ENCODE results near the gene LDLRAD3. TPM values are rescaled to one million over a fixed set of nuclear protein-coding genes. Genes with fewer than 3 reads are reported as not detected.

Gene LDLRAD3
- total and polyA plus RNA-seq, 10 donors, result 1.5 to 9.6 (median 8.1) TPM

GRCh38 chr11:36139767-36140166 is 195.9 kb downstream of the LDLRAD3 start:
- no peak overlapping the region for H3K27ac ChIP-seq
- no peak for TF ChIP-seq POLR2A (IDR thresholded peaks at IDR 0.05)
- TF ChIP-seq POLR2AphosphoS5 (IDR thresholded peaks at IDR 0.05), result no peak
- no peak for TF ChIP-seq CTCF (IDR thresholded peaks at IDR 0.05 in 8 of 11, conservative IDR thresholded peaks at IDR 0.05 in 3 of 11)
- H3K4me3 ChIP-seq, result no peak overlapping the region
- peaks cover 0 to 3% (median 0%) of the 10 kb centered on the region in 7 donors for H3K27me3 ChIP-seq (replicated peaks in 1 of 7)
- intact Hi-C loops (cut with DNase I; ENCODE audit: low total_unique reads), result loop anchor here (10.0 kb wide), 1 partner anchor 315 kb away; no protein-coding TSS in a partner anchor
- DNase-seq, result no peak
- WGBS, 5 donors, result 77 to 89% (median 83%) methylated on average over 3 of the region's 3 CpGs
- H3K4me1 ChIP-seq, result no peaks in the 10 kb centered on the region
- H3K9me3 ChIP-seq, result no peaks in the 10 kb centered on the region
- no peaks in the 10 kb centered on the region for H3K36me3 ChIP-seq

- Histone ChIP-seq H3K27ac (no peak overlapping the region), H3K4me1 (no peaks in the 10 kb centered on the region), H3K9me3 (no peaks in the 10 kb centered on the region), H3K4me3 (no peak overlapping the region), H3K27me3 (replicated peaks in 1 of 7) (no peaks in the 10 kb centered on the region), H3K36me3 (no peaks in the 10 kb centered on the region)
- 70 to 83% (median 74%) methylated on average over 12 of the region's 12 CpGs for WGBS, 5 donors
- no peak for DNase-seq
- intact Hi-C loops (cut with DNase I; ENCODE audit: low total_unique reads), result no loop called here
- TF ChIP-seq POLR2A (IDR thresholded peaks at IDR 0.05), result no peak
- no peak for TF ChIP-seq CTCF (IDR thresholded peaks at IDR 0.05 in 8 of 11, conservative IDR thresholded peaks at IDR 0.05 in 3 of 11)
- no peak for TF ChIP-seq POLR2AphosphoS5 (IDR thresholded peaks at IDR 0.05)
Measured at GRCh38 chr11:36141196-36141953, 197.5 kb downstream of the LDLRAD3 start.

GRCh38 chr11:36141956-36142355 is 198.1 kb downstream of the LDLRAD3 start:
- no peak overlapping the region for H3K4me3 ChIP-seq
- no peaks in the 10 kb centered on the region for H3K27me3 ChIP-seq (replicated peaks in 1 of 7)
- H3K4me1 ChIP-seq, result no peaks in the 10 kb centered on the region
- H3K9me3 ChIP-seq, result no peaks in the 10 kb centered on the region
- no peaks in the 10 kb centered on the region for H3K36me3 ChIP-seq
- TF ChIP-seq CTCF (IDR thresholded peaks at IDR 0.05 in 8 of 11, conservative IDR thresholded peaks at IDR 0.05 in 3 of 11) (no peak), POLR2AphosphoS5 (IDR thresholded peaks at IDR 0.05) (no peak), POLR2A (IDR thresholded peaks at IDR 0.05) (no peak)
- 73 to 91% (median 84%) methylated on average over 2 of the region's 2 CpGs for WGBS, 5 donors
- H3K27ac ChIP-seq, result no peak overlapping the region
- no peak for DNase-seq
- intact Hi-C loops (cut with DNase I; ENCODE audit: low total_unique reads), result no loop called here

GRCh38 chr11:36142439-36142838 is 198.6 kb downstream of the LDLRAD3 start:
- no peak overlapping the region for H3K4me3 ChIP-seq
- intact Hi-C loops (cut with DNase I; ENCODE audit: low total_unique reads), result no loop called here
- 69 to 80% (median 74%) methylated on average over 8 of the region's 8 CpGs for WGBS, 5 donors

More at GRCh38 chr11:36142439-36142838, 198.6 kb downstream of the LDLRAD3 start:
- Histone ChIP-seq H3K36me3 (no peaks in the 10 kb centered on the region), H3K27ac (no peak overlapping the region), H3K4me1 (no peaks in the 10 kb centered on the region), H3K9me3 (no peaks in the 10 kb centered on the region), H3K27me3 (replicated peaks in 1 of 7) (no peaks in the 10 kb centered on the region)
- TF ChIP-seq POLR2A (IDR thresholded peaks at IDR 0.05), result no peak
- TF ChIP-seq CTCF (IDR thresholded peaks at IDR 0.05 in 8 of 11, conservative IDR thresholded peaks at IDR 0.05 in 3 of 11), result no peak
- no peak for TF ChIP-seq POLR2AphosphoS5 (IDR thresholded peaks at IDR 0.05)
- no peak for DNase-seq

Data from spleen (tissue), 11 donors.